HG02610 (cell line): ENCODE data around the gene PPM1E.
A peak's percentile ranks its signal among the peaks of the same experiment; 100 is the strongest.
"Not testable (repeated sequence)": the region's sequence is repeated elsewhere in the genome, so short reads cannot be mapped to it uniquely, and the experiment has no call there.

ENCODE experiments used
- ATAC-seq: cut with Tn5 transposase; IDR thresholded peaks from one replicate; pipeline ENCODE4 v1.9.1; 2021; ENCODE audit warnings: mild to moderate bottlenecking, moderate library complexity; ENCODE audit not compliant: unreplicated experiment

Gene PPM1E

DNA sequence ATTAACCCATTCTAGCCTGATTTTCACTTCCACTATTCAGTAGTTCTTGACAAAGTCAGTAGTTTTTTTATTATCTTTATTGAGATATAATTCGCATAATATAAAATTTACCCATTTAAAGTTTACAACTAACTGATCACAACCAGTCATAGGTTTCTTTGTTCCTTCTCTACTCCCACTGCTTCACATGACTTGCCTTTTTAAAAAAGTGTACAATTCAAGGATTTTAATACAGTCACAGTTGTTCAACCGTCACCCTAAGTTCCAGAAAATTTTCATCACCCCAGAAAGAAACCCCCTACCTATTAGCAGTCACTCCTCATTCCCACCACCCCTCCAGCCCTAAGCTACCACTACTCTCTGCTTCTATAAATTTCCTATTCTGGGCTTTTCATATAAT is 188.5 kb downstream of the PPM1E start:
- ATAC-seq: no peak

DNA sequence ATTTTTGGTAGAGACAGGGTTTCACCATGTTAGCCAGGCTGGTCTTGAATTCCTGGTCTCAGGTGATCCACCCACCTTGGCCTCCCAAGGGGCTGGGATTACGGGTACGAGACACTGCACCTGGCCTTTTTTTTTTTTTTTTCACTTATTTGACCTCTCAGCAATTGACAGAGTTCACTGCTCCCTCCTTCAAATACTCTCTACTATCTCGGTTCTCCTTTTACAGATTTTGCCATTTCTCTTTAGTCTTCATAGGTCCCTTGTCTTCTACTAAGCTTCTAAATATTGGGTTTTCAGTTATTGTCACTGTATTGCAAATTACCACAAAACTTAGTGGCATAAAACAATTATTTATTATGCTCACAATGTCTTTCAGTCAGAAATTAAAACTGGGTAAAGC is 191.8 kb downstream of the PPM1E start:
- no peak for ATAC-seq

DNA sequence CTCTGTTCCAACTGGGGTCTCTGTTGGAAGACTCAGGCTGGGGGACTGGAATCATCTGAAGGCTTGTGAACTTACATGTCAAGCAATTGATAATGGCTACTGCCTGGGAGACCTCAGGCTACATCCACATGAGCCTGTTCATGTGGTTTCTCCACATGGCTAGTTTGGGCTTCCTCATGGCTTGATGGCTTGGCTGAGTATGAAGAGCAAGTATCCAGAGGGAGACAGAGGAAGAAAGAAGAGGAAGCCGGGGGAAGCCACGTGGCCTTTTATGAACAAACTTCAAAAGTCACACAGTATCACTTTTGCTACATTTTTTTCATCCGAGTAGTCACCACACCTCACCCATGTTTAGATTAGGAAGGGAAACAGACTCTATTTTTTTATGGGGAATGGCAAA is 192.2 kb downstream of the PPM1E start:
- ATAC-seq: no peak

DNA sequence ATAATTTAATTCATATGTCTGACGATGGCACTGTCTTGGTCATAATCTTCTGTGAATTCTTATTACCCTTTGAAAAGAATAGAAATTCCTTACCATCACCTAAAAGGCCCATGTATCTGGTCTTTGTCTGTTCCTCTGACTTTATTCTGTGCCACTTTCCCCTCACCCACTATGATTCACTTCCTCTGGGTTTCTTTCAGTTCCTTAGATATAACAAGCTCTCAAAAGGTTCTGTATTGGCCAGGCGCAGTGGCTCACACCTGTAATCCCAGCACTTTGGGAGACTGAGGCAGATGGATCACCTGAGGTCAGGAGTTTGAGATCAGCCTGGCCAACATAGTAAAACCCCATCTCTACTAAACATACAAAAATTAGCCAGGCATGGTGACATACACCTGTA is 198.7 kb downstream of the PPM1E start:
- not testable (repeated sequence) for ATAC-seq

DNA sequence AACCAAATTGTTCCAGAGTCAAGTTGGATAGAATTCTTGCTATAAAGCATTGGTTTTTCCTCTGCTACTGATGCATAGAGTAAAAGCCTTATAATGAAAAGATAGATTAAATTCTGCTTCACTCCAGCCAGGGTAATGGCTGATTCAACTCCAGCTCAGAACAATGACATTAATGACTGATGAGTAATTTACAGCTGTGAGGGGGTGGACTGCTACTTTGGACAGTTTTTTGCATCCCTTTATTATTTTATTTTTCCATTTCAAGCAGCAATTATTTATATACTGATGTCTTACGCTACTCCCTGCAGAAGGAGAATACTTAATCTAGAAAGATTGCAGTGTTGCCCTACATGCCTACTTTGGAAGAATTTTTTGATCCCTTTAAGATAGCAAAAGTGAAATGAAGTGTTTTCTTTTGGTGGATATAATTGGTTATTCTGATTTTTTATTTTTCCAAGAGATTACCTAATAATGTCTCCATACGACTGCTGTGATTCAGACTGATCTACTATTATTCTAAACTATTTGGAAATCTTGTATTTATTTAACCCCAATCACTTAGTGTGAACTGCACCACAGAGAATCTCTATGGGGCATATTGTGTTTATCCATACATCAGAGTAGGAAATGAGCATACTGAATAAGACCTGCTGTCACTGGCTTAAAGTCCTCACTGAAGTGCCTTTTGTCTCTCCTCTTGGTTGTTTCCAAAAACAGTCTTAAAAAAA is 201.5 kb downstream of the PPM1E start:
- no peak for ATAC-seq

DNA sequence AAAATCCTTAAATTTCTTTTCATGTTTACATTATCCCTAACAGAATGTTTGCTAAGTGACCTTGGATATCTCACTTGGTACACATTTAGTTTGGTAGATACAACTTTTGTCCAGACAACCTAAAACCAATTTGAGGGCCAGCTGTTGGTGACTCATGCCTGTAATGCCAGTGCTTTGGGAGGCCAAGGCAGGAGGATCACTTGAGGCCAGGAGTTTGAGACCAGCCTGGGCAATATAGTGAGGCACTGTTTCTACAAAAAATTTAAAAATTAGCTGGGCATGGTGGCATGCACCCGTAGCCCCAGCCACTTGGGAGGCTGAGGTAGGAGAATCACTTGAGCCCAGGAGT is 202.0 kb downstream of the PPM1E start:
- ATAC-seq: not testable (repeated sequence)

DNA sequence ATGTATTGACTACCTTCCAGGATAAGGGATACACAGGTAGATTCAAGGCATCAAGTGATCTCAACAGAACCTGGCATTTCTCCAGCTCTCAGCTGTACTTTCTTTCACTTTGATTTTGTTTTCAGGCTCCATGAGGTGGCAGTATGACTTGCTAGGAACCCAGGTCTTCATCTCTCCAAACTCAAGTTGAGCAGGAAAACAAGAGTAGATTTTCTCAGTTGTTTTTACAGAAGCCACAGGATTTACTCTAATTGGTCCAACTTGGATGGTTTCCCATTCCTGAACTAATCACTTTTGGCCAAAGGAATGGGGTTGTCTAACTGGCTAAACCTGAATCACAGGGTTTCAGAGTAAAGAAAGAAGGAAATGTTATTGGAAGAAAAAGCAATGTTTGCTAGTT is 204.4 kb downstream of the PPM1E start:
- no peak for ATAC-seq

DNA sequence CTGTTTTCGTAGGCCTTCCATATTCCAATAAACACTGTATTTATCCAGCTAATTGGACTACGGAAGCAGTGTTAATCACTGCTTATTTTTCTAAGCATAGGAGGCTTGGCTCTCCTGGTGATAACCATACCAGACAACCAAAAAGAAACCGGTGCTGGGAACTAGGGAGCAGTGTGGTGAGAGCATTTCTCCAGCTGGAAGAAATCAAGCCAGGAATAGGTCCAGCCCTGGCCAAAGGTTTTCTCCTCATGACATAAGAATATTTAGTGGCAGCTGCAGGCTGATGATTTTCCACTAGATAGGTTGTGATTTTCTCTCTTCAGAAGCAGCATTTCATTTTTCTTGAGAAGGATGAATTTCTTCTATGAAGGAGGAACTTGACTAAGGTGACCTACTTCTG is 209.6 kb downstream of the PPM1E start:
- ATAC-seq: no peak

DNA sequence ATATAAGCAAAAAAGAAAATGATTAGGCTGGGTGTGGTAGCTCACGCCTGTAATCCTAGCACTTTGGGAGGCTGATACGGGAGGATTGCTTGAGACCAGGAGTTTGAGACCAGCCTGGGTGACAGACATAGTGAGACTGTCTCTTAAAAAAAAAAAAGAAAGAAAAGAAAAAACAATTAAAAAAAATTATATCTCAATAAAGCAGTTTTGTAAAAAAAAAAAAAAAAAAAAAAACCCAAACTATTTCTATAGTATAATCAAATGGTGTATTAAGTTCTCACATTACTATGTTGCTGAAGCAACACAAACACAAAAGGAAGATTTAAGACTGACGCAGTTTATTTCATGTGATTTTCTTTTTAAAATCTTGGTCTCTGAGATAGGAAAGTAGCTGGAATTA is 210.6 kb downstream of the PPM1E start:
- ATAC-seq: no peak

DNA sequence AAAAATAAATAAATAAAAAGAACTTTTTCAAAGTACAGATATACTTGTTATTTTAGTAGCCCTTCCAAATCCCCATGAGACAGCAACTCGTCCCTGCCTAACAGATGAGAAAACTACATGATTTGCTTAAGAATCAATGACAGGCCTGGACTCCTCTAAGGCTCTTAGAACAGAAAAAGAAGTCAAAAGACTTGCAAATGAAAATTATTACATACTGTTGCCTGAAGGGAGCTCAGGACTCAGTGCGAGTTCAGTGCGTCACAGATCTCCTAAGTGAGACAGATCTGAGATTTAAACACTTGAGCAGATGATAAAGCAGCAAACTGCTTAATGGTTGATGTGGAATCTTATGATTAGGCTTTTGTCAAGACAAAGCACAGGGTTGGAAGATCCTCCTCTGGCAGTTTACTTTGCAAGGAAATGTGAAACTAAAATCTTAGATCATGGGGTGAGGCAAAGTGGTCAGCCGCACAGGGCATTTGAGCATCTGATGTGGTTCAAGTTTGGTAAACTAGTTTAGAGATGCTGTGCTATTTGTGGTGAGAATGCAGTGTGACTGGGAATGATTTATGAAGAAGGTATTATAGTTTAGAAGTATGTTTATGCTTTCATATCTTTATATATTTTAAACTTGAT is 212.9 kb downstream of the PPM1E start:
- ATAC-seq: no peak

DNA sequence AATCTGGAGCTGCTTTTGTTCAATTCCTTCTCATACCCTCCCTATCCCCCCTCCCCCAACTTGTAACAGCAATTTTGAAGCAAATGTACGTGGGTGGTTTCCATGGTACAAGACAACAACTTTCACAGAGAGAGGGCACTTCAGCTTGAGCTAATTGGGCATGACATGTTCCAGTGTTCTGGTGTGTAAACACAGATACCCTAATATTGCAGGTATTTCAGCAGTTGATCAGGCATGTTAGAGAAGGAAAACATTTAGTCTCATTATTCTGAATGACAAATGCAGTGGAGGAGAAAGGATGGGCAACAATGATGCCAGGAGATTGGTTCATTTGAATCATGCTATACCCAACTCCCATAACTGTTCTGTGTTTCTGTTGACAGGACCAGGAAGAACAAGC is 213.5 kb downstream of the PPM1E start:
- no peak for ATAC-seq

DNA sequence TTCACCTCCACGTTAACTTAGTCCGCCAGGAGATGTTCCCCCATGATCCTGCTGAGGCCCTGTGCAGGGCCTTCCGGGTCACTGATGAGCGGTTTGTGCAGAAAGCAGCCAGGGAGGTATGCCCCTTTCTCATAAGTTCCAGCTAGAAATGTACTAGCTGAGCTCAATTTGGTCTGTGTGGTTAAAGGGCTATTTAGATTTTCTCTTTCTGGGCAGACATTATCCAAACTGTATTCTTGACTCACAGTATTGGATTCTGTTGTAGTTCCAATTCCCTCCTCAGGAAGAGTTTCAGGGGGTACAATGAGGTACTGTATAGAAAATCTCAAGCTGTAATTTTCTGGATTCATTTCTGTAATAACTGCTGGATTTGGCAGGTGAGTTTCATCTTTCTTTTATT is 214.0 kb downstream of the PPM1E start:
- no peak for ATAC-seq

DNA sequence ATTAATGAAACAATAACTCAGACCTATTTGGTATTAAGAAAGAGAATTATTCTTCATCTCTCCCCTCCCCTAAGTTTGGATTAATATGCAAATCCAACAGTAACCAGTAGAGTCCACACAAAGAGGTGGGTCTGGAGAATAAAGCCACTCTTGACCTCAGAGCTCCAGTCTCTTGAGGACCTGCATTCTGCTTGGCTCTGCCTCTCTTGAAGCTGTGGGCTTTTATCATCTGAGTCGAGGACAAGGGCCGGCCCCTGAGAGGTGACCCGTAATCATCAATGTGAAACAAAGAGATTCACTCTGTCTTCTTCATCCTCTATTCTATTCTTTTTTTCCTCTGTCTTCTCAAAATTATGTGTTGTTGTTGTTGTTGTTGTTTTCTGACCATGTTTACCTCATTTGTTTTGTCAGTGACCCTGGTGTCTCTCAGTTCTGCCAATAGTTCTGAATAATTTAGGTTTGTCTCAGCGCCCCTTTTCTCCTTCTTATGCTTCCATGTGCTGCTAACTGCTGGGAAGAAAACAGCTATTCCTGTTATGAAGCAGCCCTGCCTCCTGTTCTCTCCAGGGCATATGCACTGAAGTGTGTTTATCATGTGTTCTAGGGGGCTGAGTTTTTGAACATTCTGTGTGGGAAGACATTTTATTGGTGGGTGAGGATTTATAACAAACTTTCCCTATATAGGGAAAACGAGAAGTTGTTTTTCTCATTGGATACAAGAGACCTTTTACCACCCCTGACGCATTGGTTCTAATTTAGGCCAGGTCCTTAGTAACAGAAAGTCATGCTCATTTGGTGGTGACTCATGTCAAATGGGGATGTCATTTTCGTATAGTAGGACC is 215.2 kb downstream of the PPM1E start:
- ATAC-seq: no peak

DNA sequence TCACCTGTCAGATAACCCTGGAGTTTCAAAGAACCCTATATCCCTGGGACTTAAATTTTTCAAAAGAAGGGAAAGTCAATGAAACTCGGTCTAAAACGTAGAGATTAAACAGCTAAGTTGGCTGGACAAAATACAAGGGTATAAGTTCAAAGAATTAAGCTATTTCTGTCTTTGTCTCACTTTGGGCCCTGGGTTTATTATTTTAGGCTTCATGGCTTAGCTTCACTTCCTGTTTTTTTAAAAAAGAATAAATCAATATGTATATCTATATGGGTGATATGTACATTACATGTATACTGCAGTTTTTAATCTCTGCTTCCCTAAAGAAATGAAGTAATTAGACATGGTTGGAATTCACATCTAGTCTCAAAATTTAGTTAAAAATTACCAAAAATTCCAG is 218.7 kb downstream of the PPM1E start:
- ATAC-seq: no peak

DNA sequence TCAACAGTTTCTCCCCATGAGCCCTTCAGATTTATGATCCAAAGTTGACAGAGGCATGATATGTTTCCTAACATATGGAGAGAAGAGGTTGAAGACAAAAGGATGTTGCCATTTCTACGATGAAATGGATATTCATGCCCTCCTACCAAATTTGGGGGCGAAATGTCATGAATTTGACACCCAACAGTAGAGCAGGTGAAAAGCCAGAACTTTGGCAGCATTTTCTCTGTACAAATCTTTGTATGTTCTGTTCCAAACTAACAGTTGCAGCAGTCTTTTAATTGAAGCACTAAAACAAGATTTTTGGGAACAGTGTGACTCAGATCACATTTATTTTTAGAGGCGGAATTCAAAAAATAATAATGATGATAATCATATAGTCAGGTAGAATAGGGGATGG is 220.9 kb downstream of the PPM1E start:
- ATAC-seq: no peak

DNA sequence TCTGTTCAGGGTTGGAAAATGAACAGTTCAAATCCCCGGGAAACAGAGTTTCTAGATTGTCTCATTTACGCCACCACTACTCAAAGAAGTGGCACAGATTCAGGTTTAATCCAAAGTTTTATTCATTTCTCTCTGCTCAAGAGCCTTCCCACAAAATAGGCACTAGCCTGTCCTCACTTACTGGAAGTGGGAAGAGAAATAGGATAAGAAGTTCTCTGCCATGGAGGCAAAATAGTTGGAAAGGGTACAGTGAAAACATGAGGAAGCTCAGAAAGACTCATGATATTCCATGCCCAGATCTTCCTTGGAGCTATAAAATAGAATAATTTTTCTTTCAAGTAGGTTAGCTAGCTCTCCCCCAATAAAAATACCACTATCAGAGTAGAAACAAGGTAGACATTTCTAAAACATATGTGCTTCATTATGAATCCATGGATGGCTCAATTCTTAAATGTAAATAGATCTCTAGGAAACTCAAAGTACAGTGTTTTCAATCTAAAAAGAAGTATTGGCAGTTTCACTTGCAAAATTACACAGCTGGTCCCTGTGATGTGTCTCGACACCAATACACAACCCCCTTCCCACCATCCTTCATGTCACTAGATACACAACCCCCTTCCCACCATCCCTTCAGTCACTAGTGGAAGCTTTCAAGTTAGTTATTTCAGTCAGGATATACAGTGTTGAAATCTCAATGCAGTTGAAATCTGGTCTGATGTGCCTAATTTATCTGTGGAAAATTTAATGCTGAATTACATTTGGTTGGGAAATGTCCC is 225.2 kb downstream of the PPM1E start:
- ATAC-seq: no peak

DNA sequence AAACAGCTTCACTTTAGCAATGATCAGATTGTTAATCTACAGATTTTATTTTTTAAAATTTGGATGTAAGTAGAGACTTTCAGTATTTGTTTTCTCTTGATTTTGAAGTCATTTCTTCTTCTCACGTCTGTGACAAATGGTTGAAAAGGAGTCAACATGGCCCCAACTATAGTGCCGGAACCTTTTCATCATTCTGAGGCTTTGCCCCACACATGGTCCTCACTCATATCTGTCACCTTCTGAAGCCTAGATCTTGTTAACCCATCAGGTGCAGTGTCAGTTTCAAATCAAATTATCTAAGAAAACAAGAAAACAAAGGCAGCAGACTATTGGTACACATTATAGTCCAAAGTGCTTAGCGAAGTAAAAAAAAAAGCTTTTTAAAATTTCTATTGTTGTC is 227.0 kb downstream of the PPM1E start:
- no peak for ATAC-seq

DNA sequence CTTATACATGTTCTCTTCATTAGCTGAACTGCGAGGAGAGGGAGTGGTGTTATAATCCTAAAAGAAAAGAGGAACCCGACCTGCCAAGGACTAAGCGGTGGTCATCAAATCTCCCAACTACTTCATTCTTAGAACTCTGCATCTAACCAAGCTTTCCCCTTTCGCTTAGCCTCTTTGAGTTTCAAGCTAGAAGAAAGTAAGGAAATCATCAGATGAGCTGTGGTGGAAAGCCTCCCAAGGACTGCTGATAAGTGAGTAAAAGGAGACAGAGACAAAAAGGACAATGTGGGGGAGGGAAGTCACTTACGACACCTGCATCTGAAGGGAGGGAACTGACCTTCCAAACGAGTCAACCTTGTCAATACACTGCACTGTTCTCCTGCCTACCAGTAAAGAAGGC is 229.7 kb downstream of the PPM1E start:
- no peak for ATAC-seq

DNA sequence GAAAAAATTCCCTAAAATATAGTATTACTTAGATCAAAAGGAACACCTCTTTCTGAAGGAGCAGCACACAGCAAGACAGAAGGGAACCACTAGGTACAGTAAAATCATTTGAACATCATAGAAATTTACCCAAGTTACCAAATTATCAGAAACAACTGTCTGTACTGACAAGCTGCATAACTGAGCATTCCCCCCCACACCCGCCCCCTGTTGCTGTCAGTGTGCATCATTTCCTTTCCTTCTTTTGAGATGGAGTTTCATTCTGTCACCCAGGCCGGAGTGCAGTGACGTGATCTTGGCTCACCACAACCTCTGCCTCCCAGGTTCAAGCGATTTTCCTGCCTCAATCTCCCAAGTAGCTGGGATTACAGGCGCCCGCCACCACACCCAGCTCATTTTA is 230.3 kb downstream of the PPM1E start:
- ATAC-seq: no peak

DNA sequence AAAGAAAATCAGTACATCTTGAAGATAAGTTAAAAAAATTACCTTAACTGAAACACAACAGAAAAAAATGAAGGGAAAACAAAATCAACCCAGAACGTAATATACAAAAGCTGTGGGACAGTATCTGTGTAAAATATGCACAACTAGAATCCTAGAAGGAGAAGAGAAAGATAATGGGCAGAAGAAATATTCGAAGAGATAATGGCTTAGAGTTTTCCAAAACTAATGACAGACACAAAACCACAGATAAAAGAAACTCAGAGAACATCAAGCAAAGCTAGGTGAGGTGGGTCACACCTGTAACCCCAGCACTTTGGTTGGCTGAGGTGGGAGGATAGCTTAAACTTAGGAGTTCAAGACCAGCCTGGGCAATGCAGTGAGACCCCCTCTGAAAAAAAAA is 234.0 kb downstream of the PPM1E start:
- ATAC-seq: no peak

DNA sequence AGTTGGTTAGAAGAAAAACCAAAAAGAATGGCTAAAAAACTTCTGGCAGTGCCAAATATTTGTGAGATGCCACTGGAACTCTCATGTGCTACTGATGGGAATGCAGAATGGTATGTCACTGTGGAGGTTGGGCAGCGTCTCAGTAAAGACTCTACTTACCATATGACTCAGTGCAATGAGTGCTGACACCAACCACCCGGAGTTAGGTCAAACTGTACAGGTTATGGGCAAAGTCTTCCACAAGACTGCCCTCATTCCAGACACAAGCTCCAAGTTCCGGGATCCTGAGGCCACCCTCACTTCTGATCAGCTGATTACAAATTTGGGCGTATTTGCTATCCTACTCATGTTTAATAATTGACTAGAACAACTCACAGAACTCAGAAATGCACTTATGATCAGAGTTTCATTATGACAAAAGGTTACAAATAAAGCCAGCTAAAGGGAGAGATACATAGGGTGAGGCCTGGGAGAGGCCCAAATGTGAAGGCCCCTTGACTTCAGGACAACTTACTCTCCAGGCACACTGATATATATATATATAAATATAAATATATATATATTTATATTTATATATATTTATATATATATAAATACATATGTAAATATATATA is 236.2 kb downstream of the PPM1E start:
- peak; percentile 69 for ATAC-seq
